HUDEP-2 (cell line): ENCODE results near the gene KRT28.
"Not testable (repeated sequence)": the region's sequence is repeated elsewhere in the genome, so short reads cannot be mapped to it uniquely, and the experiment has no call there.

Experiments used
- DNase-seq, 76 experiments: peaks; one replicate each; lab custom pipeline; 2025; ENCODE audit not compliant: unreplicated experiment in 76 of 76; lab: John Stamatoyannopoulos, UW

The KRT28 gene

DNA sequence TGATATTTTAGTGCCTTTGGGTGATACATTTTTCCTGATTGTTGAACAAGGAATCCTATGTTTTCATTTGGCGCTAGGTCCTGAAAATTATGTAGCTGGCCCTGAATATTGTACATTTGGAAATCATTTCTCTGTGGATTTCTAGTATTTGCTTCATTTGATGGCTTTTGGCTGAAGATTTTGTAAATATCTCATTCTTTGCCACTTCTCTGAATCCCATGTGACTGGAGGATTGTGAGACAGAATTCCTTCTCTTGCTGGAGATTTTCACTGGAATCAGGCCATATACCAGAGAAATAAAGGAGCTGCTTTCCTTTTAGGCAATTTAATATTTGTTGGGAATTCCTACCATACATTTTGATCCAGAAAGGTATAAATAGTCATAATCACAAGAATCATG lies 8.6 kb downstream of the KRT28 start:
- DNase-seq = no peak

DNA sequence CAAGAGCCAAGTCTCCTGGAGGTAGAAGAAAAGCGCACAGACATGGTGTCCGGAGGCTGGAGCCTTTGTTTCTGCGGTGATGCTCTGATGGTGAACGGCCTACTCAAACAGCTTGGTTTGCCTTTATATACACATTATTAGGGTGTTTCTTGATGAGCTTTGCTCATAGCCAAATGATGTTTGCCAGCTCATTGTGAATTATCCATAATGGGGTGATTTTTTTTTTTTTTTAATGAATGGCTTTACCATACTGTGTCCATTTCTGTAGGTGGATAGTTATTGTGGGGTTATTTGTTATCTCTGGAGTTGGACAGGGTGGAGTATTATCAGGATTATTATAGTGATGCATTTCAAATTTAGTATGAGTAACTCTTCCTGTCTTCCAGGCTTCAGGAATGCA lies 17.3 kb downstream of the KRT28 start, which contains the start of gene KRT27:
KRT27 (minus strand) TSS at position 101 of the 400 bp plus-strand sequence; CDS start at position 44, 57 bp downstream.
- no peak for DNase-seq

DNA sequence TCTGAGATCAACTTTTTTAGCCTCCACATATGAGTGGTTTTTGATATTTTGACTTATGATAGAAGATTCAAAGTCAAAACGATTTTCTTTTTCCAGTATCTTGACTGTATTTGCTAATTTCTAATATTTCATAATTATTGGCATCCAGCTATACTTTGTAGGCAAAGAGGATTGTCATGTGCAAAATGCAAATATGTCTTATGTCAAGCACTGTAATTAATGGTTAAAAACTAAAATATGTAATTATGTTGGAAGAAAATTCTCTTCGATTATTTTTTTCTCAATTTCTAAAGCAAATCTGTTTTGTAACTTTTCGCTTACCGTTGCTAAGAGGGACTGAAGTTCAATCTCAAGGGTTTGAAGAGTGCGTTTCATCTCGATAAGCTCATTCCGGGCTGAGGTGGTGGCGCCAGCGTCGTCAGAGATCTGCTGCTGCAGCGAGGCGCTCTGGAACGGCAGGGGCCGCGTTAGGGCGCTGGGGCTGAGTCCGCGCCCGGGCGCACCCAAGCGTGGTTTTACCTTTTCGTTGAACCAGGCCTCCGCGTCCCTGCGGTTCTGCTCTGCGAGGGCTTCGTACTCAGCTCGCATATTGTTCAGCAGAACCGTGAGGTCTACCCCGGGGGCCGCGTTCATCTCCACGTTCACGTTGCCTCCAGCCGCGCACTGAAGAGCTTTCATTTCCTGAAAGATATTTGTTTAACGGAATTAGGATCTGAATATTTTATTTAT lies 20.4 kb downstream of the KRT28 start:
- DNase-seq = peak in 11 of 76 experiments; percentile 1 to 21 (median 6)

DNA sequence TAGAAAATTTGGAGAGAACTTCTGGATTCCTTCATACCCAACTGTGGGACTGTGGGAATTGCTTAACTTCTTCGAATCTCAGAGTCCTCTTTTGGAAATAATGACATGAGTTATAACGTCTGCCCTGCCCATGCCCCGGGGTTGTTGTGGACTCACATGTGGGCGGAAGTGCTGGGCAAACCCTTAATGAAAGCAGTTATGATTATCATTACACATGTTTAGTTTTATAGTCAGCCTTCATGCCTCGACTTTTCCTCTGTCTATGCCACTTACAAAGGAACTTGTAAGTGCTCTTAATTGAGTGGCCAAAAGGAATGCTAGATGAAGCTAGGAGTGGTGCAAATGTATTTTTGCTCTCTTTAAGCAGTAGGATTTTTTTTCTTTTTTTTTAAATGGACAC lies 21.3 kb downstream of the KRT28 start:
- DNase-seq = no peak

DNA sequence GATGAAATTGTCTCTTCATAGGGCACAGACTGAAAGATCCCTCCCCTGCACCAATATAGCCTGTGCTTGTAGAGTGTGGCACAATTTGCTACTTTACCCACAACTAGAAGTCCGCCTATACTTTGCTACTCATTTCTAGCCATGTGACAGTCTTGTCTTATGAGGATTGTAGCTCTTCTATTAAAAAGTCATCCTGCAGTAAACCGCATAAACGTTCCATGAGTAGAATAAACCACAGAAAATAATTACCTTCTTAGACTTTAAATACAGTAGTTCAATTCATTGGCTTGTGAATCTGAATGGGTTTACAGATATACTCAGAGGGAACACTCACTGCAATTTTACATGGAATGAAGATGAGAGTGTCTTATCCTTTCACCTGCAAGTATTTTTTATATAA lies 21.8 kb downstream of the KRT28 start:
- no peak for DNase-seq

DNA sequence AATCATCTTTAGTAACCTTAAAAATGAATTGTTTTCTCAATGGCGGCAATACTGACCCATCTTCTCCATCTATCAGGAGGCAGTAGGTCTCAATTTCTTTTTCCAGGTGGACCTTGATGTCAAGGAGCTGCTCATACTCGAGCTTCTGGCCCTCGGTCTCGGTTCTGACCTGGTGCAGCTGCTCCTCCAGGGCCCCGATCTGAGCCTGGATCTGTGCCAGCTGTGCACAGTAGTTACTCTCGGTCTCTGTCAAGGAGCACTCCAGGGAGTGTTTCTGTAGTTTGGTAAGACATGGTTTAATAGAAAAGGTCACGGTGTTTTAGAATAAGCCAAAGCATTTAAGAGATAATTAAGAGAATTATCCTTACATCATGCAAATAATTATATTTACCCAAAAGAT lies 22.3 kb downstream of the KRT28 start:
- DNase-seq = no peak

DNA sequence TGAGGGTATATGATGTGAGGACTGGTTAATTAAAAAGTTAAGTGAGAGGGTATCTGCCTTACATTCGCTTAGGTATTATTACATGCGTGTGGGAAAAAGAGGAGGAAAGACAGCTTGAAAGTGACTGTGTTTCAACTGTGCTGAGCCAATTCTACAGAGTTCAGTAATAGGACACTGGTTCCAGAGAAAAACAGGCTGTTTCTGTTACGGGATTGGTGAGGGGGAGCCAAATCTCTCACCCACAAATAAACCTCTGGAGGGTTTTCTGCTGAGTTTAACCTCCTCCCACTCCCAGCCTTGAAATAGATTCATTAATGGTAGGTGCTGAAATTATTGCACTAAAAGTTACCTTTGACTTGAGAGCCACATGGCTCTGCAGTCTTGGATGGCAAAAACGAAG lies 23.8 kb downstream of the KRT28 start:
- DNase-seq = no peak

DNA sequence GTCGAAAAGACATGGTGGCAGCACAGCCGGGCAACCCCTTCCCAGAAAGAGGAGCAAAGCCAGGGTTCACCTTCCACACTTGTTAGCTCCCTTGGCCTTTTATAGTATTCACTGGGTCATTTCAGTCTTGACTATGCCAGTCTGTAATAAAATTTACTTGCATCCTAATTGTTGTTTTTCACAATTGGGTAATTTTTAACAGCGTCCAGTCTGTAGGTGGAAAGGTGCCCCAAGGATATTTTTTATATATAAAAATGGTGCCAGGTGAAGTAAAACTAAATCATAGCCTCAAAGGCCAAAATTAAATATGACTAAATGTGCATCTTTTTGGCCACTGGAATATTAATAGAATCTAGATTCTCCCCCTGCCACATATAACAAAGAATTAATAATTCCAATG lies 27.7 kb downstream of the KRT28 start, which contains the start of gene KRT26:
KRT26 (minus strand) TSS at position 101 of the 400 bp plus-strand sequence; CDS start at position 13, 88 bp downstream.
- no peak for DNase-seq

DNA sequence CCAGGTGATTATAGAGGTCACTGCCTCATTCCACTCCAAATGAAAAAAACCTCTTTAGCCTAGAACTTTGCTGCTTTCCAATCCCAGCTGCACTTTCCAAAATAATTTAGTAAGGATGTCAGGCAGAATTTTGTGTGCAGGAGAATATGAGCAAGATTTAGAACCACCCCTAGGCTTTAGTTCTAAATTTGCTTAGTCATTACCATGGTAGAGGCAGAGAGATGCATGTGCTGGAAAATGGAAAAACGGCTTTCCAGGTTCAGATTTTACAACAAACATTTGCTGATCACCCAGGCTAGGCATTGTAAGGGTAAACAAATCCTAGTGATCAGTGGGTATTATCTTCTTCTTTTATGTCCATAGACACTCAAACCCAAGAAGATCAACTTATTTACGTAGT lies 34.1 kb downstream of the KRT28 start:
- DNase-seq = no peak

DNA sequence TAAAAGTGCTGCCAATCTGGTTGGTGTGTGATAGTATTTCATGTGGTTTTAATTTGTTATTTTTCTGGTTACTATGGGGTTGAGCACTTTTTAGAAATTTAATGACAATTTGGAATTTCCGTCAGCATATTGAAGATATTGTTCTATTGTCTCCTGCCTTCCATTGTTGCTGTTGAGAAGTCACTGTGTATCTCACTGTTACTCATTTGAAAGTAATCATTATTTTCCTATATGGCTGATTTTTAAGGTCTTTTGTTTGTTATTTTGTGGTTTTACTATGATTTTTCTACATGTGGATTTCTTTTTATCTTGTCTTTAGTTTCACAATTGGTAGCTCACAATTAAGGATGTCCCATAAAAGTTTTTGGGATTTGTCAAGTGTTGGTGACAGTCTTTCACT lies 36.0 kb downstream of the KRT28 start:
- no peak for DNase-seq

DNA sequence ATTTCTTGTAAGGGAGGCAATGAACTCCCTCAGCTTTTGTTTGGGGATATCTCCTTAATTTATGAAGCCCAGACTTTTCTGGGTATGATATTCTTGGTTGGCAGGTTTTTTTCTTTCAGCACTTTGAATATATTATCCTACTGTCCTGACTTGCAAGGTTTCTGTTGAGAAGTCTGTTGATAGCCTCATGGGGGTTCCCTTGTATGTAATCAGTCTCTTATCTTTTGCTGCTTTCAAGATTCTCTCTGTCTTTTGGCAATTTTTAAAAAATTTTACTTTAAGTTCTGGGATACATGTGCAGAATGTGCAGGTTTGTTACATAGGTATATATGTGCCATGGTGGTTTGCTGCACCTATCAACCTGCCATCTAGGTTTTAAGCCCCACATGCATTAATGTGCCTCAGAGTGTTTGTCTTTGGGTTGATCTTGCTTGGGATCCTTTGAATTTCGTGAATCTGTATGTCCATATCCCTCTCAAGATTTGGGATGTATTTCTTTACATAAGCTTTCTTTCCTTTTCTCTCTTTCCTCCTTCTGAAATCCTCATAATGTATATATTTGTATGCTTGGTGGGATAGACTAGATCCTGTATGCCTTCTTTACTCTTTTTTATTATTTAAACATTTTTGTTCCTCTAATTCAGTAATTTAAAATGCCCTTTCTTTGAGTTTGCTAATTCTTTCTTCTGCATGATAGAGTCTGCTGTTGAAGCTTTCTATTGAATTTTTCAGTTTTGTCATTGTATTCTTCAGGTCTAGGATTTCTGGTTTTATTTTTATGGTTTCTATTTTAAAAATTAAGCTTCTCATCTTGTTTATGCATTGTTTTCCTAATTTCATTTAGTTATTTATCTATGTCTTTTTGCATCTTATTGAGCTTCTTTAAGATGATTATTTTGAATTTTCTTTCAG lies 39.4 kb downstream of the KRT28 start:
- no peak for DNase-seq

DNA sequence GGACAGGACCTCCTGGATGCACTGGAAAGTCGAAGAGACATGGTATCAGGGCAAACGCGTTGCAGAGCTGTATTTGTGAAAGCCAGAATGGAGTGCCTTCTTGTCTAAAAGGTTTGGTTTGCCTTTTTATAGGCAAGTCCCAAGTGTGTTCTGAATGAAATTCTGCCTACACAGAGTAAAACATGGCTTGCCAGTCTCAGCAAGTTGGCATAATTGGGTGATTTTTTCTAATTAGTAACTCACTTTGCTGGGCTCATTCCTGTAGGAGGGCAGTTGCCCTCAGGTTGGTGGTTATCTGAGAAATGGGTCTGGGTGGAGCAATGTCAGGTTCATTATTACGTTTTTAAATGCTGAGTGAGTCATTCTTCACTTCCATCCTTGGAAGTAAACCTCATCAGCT lies 44.5 kb downstream of the KRT28 start, which contains the start of gene KRT25:
KRT25 (minus strand) TSS at position 101 of the 400 bp plus-strand sequence; CDS start at position 41, 60 bp downstream.
- DNase-seq = no peak

DNA sequence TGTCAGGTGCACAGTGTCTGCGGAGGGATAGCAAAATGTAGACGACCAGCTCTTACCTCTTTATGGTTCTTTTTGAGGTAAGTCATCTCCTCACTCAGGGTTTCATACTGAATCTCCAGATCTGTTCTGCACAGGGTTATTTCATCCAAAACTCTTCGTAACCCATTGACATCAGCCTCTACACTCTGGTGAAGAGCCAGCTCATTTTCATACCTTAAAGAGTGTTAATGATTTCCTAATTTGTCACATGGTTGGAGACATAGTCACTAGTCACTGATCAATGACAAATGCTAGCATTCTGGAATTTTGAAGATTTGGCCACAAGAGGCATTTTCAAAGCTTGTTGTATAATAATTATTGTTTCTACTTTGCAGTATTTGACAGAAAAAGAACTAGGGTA lies 46.0 kb downstream of the KRT28 start:
- no peak for DNase-seq

DNA sequence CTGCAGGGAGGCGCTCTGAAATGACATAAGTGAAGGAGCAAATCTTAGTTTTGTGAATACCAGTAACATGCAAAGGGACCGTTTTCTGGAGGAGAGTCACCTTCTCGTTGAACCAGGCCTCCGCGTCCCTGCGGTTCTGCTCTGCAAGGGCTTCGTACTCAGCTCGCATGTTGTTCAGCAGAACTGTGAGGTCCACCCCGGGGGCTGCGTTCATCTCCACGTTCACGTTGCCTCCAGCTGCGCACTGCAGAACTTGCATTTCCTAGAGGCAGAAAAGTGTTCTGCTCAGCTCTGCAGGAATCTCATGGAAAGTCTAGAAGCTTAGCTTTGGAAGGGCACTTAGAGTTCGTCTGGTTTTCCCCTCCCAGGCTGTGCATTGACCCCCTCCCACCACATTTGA lies 48.7 kb downstream of the KRT28 start:
- no peak for DNase-seq

DNA sequence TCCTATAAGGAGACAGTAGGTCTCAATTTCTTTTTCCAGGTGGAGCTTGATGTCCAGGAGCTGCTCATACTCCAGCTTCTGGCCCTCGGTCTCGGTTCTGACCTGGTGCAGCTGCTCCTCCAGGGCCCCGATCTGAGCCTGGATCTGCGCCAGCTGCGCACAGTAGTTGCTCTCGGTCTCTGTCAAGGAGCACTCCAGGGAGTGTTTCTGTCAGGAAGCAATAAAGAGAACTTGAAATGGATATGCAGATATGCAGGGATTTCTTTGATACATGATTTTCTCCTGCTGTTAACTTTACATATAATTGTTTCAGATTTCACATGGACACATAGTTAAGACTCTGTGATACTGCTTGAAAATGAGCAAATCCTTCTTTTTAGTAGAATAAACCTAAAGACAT lies 49.4 kb downstream of the KRT28 start:
- DNase-seq = no peak

DNA sequence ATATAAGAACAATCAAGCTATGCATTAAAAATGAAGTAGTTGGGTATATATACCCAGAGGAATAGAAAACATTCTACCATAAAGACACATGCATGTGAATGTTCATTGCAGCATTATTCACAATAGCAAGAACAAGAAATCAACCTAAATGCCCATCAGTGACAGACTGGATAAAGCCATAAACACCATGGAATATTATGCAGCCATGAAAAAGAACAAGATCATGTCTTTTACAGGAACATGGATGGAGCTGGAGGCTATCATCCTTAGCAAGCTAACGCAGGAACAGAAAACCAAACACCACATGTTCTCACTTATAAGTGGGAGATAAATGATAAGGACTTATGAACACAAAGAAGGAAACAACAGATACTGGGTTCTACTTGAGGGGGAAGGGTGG lies 51.1 kb downstream of the KRT28 start:
- not testable (repeated sequence) for DNase-seq
